ENCODE data around the gene MTUS2.

Gene MTUS2

GRCh38 chr13:28831117-28831516, 11.0 kb downstream of the MTUS2 start:
- TF ChIP-seq POLR2A (IDR thresholded peaks at IDR 0.05; ENCODE audit: low read depth, low read length) = no peak
- FAIRE-seq (no peak), DNase-seq (ENCODE audit: insufficient read length, low spot score) (no peak)

GRCh38 chr13:28837111-28837510, 17.0 kb downstream of the MTUS2 start:
- FAIRE-seq = no peak
- no peak for TF ChIP-seq POLR2A (IDR thresholded peaks at IDR 0.05; ENCODE audit: low read depth, low read length)
- no peak for DNase-seq (ENCODE audit: insufficient read length, low spot score)

GRCh38 chr13:28843639-28844038, 23.5 kb downstream of the MTUS2 start:
- FAIRE-seq = no peak
- no peak for TF ChIP-seq POLR2A (IDR thresholded peaks at IDR 0.05; ENCODE audit: low read depth, low read length)

GRCh38 chr13:28849441-28849840, 29.3 kb downstream of the MTUS2 start:
- no peak for TF ChIP-seq POLR2A (IDR thresholded peaks at IDR 0.05; ENCODE audit: low read depth, low read length)
- DNase-seq (ENCODE audit: insufficient read length, low spot score) (no peak), FAIRE-seq (no peak)

More at GRCh38 chr13:28843639-28844038, 23.5 kb downstream of the MTUS2 start:
- DNase-seq (ENCODE audit: insufficient read length, low spot score) = no peak

GRCh38 chr13:28850226-28850625, 30.1 kb downstream of the MTUS2 start:
- FAIRE-seq = no peak
- no peak for TF ChIP-seq POLR2A (IDR thresholded peaks at IDR 0.05; ENCODE audit: low read depth, low read length)
- DNase-seq (ENCODE audit: insufficient read length, low spot score) = no peak

GRCh38 chr13:28851422-28851821, 31.3 kb downstream of the MTUS2 start:
- DNase-seq (ENCODE audit: insufficient read length, low spot score) = no peak
- FAIRE-seq = no peak
- TF ChIP-seq POLR2A (IDR thresholded peaks at IDR 0.05; ENCODE audit: low read depth, low read length) = no peak

- TF ChIP-seq POLR2A (IDR thresholded peaks at IDR 0.05; ENCODE audit: low read depth, low read length) = no peak
- FAIRE-seq (no peak), DNase-seq (ENCODE audit: insufficient read length, low spot score) (peak; percentile 2)
Measured at GRCh38 chr13:28854657-28855056, 34.5 kb downstream of the MTUS2 start.

- DNase-seq (ENCODE audit: insufficient read length, low spot score) (no peak), FAIRE-seq (no peak)
- no peak for TF ChIP-seq POLR2A (IDR thresholded peaks at IDR 0.05; ENCODE audit: low read depth, low read length)
Measured at GRCh38 chr13:28856287-28856686, 36.1 kb downstream of the MTUS2 start.

- no peak for FAIRE-seq
- TF ChIP-seq POLR2A (IDR thresholded peaks at IDR 0.05; ENCODE audit: low read depth, low read length) = no peak
- no peak for DNase-seq (ENCODE audit: insufficient read length, low spot score)
Measured at GRCh38 chr13:28859069-28859468, 38.9 kb downstream of the MTUS2 start.

- TF ChIP-seq POLR2A (IDR thresholded peaks at IDR 0.05; ENCODE audit: low read depth, low read length) = no peak
- DNase-seq (ENCODE audit: insufficient read length, low spot score) = no peak
- no peak for FAIRE-seq
Measured at GRCh38 chr13:28859717-28860116, 39.6 kb downstream of the MTUS2 start.

- FAIRE-seq (no peak), DNase-seq (ENCODE audit: insufficient read length, low spot score) (no peak)
- no peak for TF ChIP-seq POLR2A (IDR thresholded peaks at IDR 0.05; ENCODE audit: low read depth, low read length)
Measured at GRCh38 chr13:28864544-28864943, 44.4 kb downstream of the MTUS2 start.

- no peak for TF ChIP-seq POLR2A (IDR thresholded peaks at IDR 0.05; ENCODE audit: low read depth, low read length)
- DNase-seq (ENCODE audit: insufficient read length, low spot score) = no peak
- no peak for FAIRE-seq
Measured at GRCh38 chr13:28865149-28865744, 45.1 kb downstream of the MTUS2 start.

GRCh38 chr13:28865951-28866350, 45.8 kb downstream of the MTUS2 start:
- no peak for TF ChIP-seq POLR2A (IDR thresholded peaks at IDR 0.05; ENCODE audit: low read depth, low read length)
- FAIRE-seq = no peak

GRCh38 chr13:28866932-28867331, 46.8 kb downstream of the MTUS2 start:
- DNase-seq (ENCODE audit: insufficient read length, low spot score) (no peak), FAIRE-seq (no peak)
- TF ChIP-seq POLR2A (IDR thresholded peaks at IDR 0.05; ENCODE audit: low read depth, low read length) = no peak

More at GRCh38 chr13:28865951-28866350, 45.8 kb downstream of the MTUS2 start:
- no peak for DNase-seq (ENCODE audit: insufficient read length, low spot score)

GRCh38 chr13:28867564-28867963, 47.4 kb downstream of the MTUS2 start:
- FAIRE-seq (no peak), DNase-seq (ENCODE audit: insufficient read length, low spot score) (no peak)
- no peak for TF ChIP-seq POLR2A (IDR thresholded peaks at IDR 0.05; ENCODE audit: low read depth, low read length)
